ENCODE results near the gene COL1A1. TPM values are rescaled to one million over a fixed set of nuclear protein-coding genes. Genes with fewer than 3 reads are reported as not detected.

COL1A1 gene
- total RNA-seq, 1 donor from 2014 or later, result 6,804 TPM

DNA sequence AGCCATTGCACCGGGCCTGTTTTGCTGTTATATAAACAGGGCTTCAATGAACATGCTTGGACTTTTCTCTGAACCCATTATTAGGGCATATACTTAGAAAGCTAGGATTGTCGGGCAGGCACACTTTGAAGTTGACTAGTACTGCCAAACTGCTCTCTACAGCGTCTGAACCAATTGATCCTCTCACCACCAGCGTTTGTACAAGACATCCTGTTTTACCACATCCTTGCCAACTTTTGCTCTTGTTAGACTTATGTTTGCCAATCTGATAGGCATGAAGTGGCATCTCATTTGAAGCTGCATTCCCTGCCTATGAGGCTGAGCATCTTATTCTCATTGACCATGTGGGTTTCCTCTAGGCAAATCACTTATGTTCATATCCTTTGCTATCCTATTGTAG, 43.5 kb downstream of the COL1A1 start:
- no peak for DNase-seq (ENCODE audit: low spot score)

DNA sequence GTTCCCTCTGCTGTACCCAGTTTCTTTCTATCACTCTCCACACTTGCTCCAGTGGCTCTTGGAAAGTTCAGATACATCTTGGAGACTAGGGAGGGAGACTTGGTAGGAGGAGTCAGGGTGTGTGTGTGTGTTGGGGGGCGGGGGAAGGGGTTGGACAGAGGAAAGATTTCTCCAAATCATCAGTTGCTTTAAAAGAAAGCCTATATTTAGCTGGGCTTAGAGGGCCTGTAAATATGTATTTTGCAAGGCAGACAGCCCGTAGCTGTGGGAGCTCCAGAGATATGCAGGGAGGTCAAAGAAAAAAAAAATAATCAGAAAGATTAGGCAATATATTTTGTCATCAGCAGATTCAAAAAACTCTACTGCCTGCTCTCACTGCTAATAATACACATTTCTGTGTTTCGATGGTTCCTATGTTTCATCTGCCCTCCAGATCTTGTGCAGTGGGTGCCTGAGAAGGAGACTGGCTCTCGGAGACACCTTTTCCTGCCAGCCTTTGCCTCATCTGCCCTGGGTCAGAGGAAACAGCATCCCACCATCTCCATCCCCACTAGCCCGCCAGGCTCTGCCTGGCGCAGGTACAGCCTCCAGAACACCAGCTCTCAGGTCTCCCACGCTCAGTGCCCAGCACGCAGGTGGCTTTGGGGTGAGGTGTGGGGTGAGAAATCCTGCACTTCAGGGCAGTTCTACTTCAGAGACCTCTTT, 46.2 kb downstream of the COL1A1 start:
- DNase-seq (ENCODE audit: low spot score), result peak; percentile 95

DNA sequence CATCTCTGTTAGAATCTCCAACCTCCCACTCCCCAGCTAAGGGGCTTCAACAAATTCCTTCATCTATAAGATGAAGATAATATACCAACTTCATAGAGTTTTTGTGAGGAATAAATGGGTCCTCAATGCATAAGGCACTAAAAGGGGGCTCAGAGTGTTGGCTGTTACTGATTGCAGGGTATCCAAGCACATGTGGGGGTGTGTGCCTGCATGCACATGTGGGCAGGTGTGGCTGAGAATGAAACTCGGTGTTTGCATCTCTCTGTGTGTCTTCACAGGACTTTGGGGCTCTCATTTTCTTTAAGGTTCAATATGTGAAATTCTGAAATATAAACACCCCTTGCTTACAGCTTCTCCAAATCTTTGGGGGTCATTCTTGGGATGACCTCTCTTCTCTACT, 46.8 kb downstream of the COL1A1 start:
- DNase-seq (ENCODE audit: low spot score), result no peak

DNA sequence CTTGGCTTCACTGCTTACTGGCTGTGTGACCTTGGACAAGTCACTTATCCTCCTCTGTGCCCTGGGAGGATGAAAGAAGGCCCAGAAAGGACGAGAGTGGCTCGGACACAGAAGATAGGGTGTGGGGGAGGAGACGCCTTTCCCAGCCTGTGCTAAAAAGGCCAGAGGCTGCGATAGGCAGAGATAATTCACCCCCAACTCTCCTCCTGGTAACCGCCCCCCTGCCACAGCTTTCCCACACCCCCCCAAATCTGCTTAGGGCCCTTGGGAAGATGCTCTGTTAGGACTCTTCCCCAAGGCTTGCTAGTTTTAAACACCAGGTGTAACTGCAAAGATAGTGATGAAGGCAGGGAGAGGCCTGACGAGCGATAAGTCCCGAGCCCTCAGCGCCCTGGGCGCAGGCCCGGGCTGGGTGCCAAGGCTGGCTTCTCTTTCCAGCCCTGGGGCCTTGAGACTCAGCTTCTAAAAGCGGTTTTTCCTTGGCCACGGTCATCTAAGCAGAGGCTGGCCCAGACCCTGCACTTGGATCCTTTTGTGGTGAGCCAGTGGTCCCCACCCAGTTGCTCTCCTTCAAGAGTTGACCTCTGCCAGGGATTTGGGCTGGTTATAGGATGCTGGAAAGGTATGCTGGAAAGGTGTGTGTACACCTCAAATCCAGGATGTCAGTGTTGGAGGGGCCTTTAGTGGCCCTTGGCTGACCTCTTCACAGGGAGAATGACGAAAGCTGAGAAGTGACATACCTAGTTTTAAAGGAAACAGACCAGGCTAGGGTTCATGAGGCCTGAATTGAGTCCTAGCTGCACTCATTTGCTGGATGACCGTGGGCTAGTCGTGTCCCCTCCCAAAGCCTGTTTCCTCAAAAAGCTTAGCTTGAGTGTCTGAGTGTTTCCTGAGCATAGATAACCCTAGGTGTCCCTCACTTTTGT, 47.5 kb downstream of the COL1A1 start:
- DNase-seq (ENCODE audit: low spot score), result no peak

DNA sequence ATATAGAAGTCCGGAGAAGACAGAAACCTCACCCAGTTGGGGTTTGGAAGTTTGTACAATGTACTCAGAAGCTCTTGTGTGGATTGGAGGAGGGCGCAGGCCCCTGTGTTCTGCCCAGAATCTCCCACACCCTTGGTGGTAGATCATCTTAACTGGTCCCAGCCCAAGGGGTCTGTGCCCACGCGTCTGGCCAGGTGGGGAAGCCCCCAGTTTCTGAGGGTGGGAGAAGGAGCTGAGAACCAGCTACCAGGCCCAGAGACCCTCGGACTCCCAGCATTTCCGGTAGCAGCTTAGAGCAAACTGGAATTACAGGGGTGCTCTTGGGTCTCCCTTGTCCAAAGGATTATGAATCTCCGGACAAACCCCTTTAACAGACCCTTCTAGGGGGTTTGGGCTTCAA, 48.7 kb downstream of the COL1A1 start:
- no peak for DNase-seq (ENCODE audit: low spot score)

DNA sequence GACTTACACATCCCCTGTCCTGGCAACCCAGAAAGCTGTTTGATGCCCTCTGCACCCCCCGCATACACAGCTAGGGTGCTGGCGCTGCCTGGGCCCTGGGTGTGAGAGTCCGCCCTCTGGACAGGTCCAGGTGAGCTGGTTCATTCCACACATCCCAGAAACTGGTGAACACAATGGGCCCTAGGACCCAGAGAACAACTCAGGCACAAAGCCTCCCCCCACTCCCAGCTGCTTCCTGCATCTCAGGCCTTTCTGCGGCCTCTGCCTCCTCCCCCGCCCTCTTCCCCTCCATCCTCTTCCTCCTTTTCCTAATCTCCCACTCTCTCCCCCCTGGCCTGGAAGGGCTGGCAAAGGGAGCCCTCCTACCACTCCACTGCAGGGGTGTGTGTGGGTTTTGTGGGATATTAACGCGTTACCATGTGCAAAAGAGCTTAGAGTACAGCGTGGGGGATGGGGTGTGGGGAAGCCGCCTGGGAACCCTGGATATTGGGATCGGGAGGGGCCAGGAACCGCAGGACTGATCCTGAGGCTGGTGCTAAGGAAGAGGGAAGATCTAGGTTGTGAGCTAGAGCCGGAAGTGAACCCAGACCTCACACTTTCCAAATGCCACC, 49.4 kb downstream of the COL1A1 start:
- DNase-seq (ENCODE audit: low spot score), result peak; percentile 97

DNA sequence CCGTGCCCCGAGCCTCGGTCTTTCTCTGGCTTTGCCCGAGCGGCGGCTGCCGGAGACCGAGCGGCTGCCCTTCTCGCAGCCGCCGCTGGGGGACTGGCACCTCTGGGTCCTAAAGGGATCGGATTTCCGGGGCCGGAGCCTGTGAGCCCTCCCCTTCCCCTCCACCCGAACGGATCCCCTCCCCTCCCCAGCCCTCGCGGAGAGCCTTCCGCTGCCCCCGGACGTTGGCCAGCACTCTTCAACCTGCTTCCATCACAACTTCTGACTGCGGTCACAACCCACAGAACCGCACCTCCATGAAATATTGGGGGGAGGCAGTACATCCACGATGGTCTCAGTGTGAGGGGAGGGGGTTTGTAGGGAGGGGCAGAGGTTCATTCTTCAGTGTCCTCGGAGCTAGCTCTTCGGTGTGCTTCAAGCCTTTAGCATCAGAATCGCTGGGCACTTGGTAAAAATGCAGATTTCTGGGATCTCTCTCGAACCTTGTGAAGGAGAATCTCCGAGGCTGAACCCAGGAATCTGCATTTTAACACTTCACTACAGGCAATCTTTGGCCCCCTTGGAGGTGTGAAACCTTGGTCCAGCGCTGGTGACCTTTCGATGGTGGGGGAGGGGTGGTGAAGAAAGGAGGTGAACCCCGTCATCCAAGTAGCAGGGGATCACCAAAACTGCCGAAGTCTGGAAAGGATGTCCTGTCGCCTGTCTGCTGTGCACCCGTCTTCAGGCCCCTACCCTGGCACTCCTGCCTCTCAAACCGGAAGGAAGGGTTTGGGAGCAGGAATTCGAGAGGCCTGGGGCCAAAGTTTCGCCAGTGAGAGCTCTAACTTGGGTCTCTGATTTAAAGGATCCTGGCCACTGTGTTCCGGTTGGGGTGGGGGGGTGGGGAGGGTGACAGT, 50.1 kb downstream of the COL1A1 start:
- DNase-seq (ENCODE audit: low spot score), result peak; percentile 93

DNA sequence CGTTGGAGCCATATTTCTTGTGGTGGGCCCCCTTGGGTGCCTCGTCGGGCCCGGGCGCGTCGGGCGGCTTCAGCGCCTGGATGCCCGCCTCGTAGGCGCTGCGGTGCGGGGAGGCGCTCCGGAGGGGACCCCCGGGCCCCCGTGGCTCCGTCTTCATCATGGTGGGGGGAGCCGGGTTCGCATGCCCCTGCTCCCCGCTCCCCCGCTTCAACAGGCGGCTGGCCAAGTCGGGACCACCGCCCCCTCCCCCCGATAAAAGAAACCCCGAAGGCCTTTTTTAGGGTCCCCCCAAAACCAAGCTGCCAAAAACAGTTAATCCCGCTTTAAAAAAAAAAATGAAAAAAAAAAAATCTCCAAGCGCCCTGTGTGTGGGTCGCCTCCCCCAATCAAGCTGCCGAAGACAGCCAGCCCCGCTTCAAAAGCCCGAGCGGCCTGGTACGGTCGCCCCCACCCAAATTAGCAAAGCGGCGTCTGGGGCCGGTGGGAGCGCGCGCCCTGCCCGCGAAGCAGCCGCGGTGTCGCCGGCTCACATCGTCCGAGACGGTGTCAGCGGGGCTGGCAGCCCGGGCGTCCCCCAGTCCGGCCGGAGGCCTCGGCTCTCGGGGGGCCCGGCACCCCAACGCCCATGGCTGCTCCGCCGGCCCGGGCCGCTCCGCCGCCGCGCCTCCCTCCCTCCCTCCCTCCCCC, 50.9 kb downstream of the COL1A1 start, which contains the start of gene PPP1R9B:
TSS of gene PPP1R9B (minus strand) at position 324 of the 687 bp plus-strand sequence. CDS start at position 160, 164 bp downstream.
- no peak for DNase-seq (ENCODE audit: low spot score)

DNA sequence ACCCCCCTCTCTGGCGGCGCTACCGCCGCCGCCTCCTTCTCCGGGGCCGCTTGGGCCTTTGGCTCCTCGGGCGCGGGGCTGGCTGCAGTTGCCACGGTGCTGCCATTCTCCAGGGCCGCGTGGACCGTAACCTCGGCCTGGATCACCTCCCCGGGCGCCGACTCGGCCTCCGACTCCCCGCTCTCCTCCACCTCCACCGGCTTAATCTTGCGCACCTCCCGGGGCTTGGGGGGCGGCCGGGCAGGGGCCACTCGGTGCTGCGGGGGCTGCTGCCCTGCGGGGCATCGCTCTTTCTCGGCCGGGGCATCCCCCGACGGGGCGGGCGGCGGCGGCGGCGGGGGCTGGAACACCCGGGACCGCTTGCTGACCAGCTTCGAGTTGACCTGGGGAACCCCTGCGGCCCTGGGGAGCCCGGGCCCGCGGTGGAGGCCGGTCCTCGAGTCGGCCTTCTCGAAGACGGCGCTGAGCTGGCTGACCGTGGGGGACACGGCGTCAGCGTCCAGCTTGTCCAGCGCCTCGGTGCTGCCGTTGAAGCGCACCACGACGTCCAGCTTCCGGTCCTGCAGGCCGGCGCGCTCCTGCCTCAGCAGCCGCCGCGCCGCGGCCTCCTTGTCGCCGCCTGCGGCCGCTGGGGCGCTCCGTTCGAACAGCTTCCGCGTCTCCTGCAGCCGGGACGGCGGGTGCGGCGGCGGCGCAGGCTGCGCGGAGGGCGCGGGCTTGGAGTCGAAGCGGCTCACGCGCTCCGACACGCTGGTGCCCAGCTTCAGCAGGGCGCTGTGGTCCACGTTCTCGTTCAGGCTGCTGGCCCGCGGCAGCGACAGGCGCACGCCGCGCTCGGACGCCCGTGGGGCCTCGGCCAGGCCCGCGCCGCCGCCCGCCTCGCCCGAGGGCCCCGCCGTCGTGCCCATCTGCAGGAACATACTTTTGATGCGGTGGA, 51.7 kb downstream of the COL1A1 start:
- peak; percentile 52 for DNase-seq (ENCODE audit: low spot score)

DNA sequence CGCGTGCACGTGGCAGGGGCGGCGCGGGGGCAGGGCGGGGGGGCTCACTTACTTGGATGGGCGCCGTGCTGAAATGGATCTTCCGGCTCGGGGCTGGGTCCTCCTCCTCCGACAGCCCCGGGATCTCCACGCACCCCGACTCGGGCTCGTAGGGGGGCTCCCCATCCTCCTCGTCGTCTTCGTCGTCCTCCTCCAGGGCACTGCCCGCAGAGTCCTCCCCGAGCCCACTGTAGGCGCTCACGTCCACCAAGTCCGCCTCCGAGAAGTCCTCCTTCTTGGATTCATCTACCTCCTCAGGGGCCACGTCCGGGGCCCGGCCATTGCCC, 52.4 kb downstream of the COL1A1 start:
- DNase-seq (ENCODE audit: low spot score), result no peak

DNA sequence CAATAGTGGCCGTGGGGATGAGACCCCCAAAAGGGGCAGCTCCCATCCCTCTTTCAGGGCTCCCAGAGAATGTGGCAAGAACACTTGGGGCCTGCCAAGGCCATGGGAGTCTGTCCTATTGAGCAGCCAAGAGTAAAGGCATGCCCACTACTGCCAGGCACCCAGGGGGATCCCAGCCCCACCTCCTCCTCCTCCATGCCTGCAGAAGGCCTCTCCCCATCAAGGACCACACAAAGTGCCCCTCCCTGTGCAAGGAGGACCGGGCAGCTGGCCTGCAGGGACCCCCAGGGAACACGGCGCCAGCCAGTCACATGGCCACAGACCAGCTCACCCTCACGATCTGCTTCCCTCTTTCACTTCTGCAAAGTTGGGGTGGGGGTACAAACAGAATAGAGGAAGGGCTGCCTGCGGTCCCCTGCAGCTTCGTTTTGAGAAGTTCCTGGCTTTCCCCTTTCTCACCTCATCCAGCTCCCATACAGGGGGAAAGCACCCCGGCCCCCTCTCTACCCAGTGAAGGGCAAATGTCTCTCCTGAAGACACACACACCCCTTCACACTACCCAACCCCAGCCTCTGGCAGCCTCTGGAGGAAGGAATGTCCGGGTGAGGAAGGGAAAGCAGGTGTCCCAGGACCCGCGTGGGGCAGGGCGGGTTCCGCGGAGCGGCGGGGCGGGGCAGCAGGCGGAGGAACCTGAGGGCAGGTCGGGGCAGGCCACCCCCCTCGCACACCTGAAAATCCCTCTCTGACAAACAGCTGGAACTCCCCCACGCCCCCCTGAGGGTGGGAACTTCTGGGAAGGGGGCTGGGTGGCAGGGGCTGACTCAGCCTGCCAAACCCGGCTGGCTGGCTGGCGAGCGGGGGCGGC, 53.0 kb downstream of the COL1A1 start:
- DNase-seq (ENCODE audit: low spot score), result peak; percentile 69

DNA sequence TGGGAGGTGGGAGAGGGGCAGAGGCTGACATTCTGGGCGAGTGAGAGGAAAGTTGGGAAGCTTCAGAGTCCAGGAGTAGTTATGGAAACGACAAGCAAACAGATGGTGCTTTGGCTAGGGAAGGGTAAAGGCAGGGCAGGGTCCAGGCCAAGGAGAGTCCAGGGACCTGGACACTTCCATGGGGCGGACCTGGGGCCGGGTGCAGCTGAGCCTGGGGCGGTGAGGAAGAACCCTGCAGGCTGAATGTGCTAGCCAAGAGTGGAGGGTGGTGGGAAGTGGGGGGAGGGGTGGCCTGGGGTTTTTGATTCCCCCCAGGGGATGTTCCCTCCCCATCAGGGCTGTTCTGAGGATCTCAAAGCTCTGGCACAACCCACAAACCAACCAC, 53.6 kb downstream of the COL1A1 start:
- no peak for DNase-seq (ENCODE audit: low spot score)

DNA sequence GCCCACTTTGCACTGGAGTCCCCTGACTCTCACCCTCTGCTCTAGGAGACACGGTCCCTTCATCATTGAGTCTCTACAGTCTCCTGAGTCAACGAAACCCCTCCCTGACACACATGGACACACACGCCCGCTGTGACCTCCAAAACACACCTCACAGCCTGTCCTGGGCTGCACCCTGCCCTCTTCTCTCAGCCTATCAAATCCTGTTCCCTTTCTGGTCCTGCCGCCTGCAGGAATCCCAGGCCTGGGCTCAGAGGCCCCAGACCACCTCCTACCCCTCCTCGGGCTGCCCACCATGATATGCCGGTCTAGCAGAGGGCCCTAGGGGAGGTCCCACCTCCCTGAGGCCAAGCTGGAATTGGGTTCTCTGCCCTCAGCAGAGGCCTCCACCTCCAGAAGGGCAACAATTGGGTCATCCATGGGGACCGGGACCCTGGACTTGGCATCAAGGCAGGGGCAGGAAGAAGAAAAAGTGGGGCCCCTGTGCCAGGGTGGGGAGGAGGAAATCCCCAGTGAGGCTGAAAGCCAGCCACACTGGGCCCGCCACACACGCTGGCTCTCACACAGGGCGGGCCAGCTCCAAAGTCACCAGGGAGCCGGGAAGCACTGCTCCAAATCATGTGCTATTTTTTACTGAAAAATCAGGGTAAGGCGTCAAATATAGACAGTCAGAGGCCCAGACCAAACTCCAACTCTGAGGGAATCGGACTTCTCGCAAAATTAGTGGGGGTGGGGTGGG, 54.3 kb downstream of the COL1A1 start:
- no peak for DNase-seq (ENCODE audit: low spot score)

DNA sequence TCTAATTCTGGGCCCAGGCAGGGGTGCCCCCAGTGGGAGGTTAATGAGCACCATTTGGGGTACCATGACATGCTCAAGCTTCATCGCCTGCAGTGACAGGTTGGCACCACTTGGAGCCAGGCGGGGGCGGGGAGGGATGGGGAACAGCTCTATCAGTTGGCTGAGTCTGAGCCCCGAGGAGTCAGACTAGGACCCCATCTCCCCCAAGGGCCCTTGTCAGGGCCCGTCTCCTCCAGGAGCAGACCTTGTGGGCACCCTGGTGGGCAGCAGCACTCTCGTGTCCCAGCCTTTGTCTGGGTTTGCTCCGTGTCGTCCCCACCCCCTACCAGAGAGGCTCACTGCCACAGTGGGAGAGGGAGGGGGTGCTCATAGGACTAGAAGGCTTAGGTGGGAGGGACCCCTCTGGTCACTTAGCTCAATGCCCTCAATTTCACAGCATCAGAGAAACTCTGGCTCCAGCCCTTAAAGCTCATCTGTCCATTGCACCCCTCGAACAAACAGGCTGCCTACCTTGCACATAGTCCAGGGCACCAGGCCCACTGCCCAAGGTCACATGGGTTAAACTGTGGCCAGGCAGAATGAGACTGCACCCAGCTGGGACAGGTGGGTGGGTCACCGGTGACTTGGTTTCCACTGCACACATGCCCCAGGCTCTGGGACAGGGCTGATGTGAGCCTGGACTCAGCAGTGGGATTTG, 55.1 kb downstream of the COL1A1 start:
- DNase-seq (ENCODE audit: low spot score), result no peak

DNA sequence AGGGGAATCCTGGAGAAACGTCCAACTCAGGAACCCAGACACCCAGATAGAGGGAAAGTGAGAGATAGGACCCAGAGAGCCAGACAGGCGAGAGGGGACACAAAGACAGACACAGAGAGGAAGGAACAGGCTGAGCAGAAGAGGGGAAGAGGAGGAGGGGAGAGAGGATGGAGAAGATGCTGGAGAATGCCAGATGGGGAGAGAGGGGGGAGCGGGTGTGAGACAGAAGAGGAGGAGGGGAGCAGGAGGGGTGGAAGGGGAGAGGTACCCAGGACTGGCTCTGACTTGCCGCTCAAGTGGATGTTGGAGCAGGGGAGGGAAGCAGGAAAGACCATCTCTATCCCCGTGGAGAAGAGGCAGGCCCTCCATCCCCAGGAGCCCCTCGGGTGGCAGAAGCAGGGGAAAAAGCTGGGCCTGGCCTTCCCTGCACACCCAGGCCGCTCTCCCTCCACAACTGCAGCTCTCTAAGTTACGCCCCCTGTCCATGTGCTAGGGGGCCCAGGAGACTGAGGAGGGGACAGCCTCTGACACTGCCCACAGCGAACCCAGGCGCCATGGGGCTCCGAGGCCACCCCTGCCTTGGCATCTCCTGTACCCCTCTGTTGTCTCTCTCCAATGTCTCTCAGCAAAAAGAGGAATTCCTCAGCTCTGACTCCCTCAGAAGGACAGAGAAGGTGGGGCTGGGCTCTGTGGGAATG, 55.8 kb downstream of the COL1A1 start:
- no peak for DNase-seq (ENCODE audit: low spot score)

DNA sequence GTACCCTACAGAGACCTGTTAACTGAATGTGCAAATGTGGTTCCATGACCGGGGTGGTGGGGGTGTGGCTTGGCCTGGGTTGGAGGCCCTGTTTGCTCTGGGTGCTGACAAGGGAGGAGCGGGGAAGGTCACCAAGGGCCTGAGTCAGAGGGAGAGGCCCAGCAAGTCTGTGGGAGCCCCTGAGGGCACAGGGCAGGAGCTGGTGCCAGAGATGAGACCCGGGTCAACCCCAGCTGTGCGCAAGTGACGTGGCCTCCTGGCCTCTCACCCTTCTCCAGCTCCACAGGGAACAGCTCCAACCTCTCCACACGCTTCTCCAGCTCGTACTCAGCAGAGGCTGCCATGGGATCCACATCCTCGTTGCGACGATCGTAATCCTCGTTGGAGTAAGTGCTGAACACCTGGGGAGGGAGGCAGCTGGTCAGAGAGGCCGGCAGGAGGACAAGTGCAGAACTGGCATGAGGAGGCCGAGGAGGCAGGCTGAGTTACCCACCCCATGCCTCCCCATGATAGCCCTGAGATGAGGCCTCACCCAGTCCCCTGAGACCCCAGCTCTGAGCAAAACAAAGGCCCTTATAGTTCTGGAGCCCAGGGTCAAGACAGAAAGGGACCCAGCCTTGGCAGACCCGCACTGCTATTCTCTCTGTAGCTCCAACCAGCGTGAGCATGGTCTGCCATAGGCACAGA, 56.4 kb downstream of the COL1A1 start:
- DNase-seq (ENCODE audit: low spot score), result no peak
